NCI-H226 (cell line): Measurements from ENCODE around the gene CAPN14.
A peak's percentile ranks its signal among the peaks of the same experiment; 100 is the strongest.

ENCODE experiments used
- DNase-seq: peaks from one replicate; pipeline ENCODE4 v3.0.0-alpha.2; 2015

CAPN14 gene

GRCh38 chr2:31240381-31241365, 23.4 kb upstream of the CAPN14 start:
- no peak for DNase-seq

- DNase-seq, result no peak
These were observed 22.4 kb upstream of the CAPN14 start for GRCh38 chr2:31239593-31240177.

- no peak for DNase-seq
These were observed 21.7 kb upstream of the CAPN14 start for GRCh38 chr2:31238906-31239592.

GRCh38 chr2:31238126-31238905, 21.0 kb upstream of the CAPN14 start:
- no peak for DNase-seq

DNA sequence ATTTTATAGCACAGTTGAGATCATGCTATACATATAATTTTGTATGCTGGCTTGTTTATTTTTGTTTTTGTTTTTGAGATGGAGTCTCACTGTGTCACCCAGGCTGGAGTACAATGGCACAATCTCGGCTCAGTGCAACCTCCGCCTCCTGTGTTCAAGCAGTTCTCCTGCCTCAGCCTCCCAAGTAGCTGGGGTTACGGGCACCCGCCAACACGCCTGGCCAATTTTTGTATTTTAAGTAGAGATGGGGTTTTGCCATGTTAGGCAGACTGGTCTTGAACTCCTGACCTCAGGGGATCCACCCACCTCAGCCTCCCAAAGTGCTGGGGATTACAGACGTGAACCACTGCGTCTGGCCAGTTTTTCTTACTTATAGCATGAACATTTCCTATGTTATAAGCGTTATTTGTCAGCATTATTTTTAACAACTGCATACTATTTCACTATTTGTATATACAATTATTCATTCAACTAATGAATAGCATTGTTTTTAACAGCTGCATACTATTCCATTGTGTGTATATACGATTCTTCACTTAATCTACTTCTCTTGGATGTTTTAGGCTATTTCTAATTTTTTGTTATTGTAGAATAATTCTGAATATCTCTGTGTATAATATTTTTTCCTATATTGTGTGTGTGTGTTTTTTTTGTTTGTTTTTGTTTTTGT, 20.2 kb upstream of the CAPN14 start:
- DNase-seq, result no peak

- DNase-seq, result no peak
These were observed 19.3 kb upstream of the CAPN14 start for GRCh38 chr2:31236433-31237205.

DNA sequence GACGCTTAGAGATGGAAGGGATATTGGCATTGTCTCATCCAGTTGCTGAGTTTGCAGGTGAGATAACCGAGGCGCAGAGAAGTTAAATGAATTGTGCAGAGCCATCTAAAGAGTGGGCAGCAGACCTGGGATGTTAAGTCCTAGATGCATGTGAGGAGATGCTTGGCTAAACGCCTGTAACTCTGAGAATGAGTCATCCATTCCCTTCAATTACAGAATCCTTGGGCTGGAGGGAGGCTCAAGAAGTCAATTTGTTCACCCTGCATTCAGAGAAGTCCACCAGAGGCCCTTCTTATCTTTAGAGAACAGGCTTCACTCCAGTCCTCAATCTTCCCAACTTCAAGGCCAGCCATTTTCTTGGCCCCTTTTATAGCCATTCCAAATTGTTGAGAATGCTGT, 18.2 kb upstream of the CAPN14 start:
- DNase-seq, result peak; percentile 65

GRCh38 chr2:31234683-31235503, 17.6 kb upstream of the CAPN14 start:
- DNase-seq, result no peak

GRCh38 chr2:31233741-31234682, 16.7 kb upstream of the CAPN14 start, which contains the start of gene EHD3:
TSS of gene EHD3 (plus strand) at chr2:31234152. CDS start at chr2:31234622, 470 bp downstream.
- peak; percentile 73 for DNase-seq

DNA sequence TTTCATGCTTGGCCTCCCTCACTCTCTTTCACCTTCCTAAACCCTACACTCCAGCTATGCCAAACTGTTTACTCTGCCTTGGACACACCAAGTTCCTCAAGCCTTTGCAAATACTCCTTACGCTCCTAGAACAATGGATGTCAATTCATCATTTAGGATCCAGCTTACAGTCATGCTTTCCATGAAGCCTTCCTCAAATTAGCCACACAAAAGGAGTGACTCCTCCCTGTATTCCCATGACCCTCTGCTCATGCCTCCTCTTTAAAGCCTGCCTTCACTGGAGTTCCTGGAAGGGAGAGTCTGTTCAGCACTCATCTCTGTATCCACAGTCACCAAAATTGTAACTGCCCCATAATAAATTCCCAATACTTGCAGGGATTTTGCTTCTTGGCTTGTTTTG, 15.9 kb upstream of the CAPN14 start:
- DNase-seq, result no peak

DNA sequence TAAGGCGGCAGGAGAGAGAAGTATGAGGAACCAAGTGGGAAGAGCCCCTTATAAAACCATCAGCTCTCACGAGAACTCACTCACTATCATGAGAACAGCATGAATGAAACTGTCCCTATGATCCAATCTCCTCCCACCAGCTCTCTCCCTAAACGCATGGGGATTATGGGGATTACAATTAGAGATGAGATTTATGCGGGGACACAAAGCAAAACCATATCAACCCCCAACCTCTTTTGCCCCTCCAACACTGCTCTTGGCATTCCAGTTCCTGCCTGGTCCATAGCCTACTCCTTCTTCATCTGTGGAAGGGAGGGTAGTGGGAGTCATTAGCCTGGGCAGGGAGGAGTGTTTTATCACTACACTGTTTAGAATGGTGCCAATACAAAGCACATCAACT, 15.3 kb upstream of the CAPN14 start:
- DNase-seq, result no peak

GRCh38 chr2:31231571-31232302, 14.4 kb upstream of the CAPN14 start:
- no peak for DNase-seq

GRCh38 chr2:31230751-31231150, 13.4 kb upstream of the CAPN14 start:
- DNase-seq, result no peak

GRCh38 chr2:31228717-31229116, 11.4 kb upstream of the CAPN14 start:
- no peak for DNase-seq

DNA sequence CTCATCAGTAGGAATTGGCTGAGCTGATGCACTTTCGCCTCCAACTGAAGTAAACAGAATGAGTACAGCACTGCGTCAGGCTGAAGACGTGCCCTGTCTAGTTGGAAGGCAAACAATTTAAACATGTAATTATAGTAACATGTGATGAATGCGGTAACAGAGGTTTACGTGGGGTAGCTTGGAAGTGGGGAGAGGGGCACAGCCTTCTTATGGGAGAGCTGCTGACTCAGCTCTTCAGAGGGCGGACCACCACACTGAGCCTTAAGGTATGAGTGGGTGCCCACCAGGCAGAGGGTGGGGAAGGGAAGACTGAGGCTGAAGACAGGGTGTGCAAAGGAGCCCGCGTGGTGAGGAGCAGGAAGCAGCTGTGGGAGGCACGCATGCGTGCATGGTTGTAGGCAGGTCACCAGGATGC, 10.4 kb upstream of the CAPN14 start:
- DNase-seq, result no peak

DNA sequence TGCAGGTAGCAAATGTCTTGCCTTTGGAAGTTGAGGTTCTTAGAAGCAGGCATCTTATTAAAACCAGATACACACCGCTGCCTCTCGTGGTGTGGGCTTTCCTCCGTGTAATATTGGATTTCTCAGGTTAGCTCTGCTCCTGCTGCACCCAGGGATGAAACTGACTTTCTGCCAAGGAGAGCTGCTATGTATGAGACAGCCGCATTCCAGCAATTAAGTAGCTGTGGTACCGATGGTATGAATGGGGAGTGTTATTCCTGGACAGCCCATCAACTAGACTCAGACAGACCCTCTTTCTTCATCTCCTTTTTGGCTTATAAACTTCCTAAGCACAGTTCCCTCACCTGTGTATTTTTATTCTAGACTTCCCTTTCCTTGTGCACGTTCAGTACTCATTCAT, 9.8 kb upstream of the CAPN14 start:
- no peak for DNase-seq

- DNase-seq, result no peak
These were observed 9.0 kb upstream of the CAPN14 start for GRCh38 chr2:31226266-31226665.

DNA sequence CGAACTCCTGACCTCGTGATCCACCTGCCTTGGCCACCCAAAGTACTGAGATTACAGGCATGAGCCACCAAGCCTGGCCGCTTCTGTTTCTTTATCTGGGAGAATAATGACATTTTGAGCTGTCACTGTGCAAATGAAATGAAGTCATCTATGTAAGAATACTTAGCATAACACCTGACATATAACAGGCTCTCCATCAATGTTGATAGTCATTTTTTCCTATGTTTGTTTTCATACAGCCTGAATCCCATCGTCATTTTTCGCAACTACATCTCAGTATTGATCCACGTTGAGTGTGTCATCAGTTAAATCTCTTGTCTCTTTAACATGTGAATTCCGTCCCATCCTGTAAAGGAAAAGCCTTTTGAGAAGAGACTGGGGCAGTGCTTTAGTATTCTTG, 6.4 kb upstream of the CAPN14 start:
- no peak for DNase-seq

- no peak for DNase-seq
These were observed 5.7 kb upstream of the CAPN14 start for GRCh38 chr2:31223026-31223425.
